HEK293T (cell line): ENCODE data around the gene TTLL11.
"Not testable (repeated sequence)": the region's sequence is repeated elsewhere in the genome, so short reads cannot be mapped to it uniquely, and the experiment has no call there.

ENCODE experiments used
- FOXK2 ChIP-seq: fragments of 450-650 bp; IDR thresholded peaks from 2 replicates; pipeline ENCODE4 v1.6.1; 2016; ENCODE audit warnings: mild to moderate bottlenecking
- FOXM1 ChIP-seq: fragments of 450-650 bp; IDR thresholded peaks from 2 replicates; pipeline ENCODE4 v1.6.1; 2017; ENCODE audit warnings: mild to moderate bottlenecking, borderline replicate concordance
- SUZ12 ChIP-seq: fragments of 450-650 bp; IDR thresholded peaks from 2 replicates; pipeline ENCODE4 v1.6.1; 2016; ENCODE audit warnings: mild to moderate bottlenecking

DNA sequence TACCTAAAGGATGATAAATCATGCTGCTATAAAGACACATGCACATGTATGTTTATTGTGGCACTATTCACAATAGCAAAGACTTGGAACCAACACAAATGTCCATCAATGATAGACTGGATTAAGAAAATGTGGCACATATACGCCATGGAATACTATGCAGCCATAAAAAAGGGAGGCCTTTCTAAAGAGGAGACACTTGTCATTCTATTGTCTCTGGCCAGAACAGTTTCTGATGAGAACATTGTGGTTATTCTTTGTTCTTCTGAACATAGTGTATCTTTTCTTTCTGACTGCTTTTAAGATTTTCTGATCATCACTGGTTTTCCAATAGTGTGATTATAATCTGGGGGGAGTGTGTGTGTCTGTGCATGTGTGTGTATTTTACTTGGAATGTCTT lies 112.4 kb downstream of the TTLL11 start:
- not testable (repeated sequence) for TF ChIP-seq FOXM1, SUZ12, FOXK2
